Measurements from ENCODE around the gene PFKFB3. TPM values are rescaled to one million over a fixed set of nuclear protein-coding genes. Genes with fewer than 3 reads are reported as not detected.

PFKFB3 gene
- total and polyA plus RNA-seq, 4 donors = 11.4 to 234 (median 66.3) TPM

DNA sequence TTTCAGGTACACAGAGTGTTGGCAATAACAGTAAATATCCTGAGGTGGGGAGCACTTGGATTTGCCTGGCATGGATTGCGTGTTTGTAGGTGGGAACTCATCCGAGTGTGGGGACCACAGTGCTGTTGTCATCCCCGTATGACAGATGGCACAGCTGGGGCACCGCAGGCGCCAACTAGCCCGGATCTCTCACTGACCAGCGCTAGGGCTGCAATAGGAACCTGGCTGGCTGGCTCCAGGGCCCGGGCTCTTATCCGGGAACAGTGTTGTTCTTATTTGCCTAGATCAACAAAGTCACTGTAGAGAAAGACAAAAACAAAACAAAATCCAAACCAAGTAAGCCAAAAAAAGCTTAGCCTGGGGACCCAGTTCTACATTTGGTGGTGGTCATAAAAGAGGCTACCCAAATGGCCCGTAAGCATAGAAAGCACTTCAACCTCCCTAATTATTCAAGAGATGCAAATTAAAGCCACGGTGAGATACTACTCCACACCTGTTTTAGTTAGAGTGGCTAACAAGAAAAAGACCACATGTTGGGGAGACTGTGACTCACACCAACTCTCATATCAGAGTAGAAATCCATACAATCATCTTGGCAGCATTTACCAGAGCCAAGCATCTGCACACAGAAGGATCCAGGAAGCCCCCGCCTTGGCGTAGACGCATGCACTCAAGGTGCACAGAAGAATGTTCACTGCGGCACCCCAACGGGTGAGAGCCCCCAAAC, 27.2 kb upstream of the PFKFB3 start:
- no peaks in the 10 kb centered on the region for H3K9me3 ChIP-seq (ENCODE audit: control insufficient read depth in 4 of 4, insufficient read depth in 3 of 4, low read length in 3 of 4)
- H3K9ac ChIP-seq (ENCODE audit: insufficient read depth in 1 of 2, low read length in 2 of 2) = no peak overlapping the region
- H3K36me3 ChIP-seq (ENCODE audit: control insufficient read depth in 4 of 4, insufficient read depth in 4 of 4, low read length in 4 of 4) = no peaks in the 10 kb centered on the region
- TF ChIP-seq, protein P1, sequence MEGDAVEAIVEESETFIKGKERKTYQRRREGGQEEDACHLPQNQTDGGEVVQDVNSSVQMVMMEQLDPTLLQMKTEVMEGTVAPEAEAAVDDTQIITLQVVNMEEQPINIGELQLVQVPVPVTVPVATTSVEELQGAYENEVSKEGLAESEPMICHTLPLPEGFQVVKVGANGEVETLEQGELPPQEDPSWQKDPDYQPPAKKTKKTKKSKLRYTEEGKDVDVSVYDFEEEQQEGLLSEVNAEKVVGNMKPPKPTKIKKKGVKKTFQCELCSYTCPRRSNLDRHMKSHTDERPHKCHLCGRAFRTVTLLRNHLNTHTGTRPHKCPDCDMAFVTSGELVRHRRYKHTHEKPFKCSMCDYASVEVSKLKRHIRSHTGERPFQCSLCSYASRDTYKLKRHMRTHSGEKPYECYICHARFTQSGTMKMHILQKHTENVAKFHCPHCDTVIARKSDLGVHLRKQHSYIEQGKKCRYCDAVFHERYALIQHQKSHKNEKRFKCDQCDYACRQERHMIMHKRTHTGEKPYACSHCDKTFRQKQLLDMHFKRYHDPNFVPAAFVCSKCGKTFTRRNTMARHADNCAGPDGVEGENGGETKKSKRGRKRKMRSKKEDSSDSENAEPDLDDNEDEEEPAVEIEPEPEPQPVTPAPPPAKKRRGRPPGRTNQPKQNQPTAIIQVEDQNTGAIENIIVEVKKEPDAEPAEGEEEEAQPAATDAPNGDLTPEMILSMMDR (IDR thresholded peaks at IDR 0.05; ENCODE audit: control extremely low read depth, extremely low read depth) = no peak
- no peak overlapping the region for H3K4me3 ChIP-seq
- peaks cover 0 to 17% (median 9%) of the 10 kb centered on the region in 5 donors for H3K4me1 ChIP-seq (ENCODE audit: control insufficient read depth in 5 of 5, insufficient read depth in 5 of 5, low read length in 5 of 5)
- ATAC-seq (ENCODE audit: insufficient read depth, low FRiP score) (no peak), DNase-seq (no peak)
- no peaks in the 10 kb centered on the region for H3K27me3 ChIP-seq (ENCODE audit: control insufficient read depth in 3 of 3, insufficient read depth in 3 of 3, low read length in 2 of 3)
- no peak overlapping the region for H3K27ac ChIP-seq (ENCODE audit: low read depth in 1 of 2, low read length in 1 of 2)
- 86 to 89% methylated on average over 16 of the region's 16 CpGs for WGBS, 2 donors

DNA sequence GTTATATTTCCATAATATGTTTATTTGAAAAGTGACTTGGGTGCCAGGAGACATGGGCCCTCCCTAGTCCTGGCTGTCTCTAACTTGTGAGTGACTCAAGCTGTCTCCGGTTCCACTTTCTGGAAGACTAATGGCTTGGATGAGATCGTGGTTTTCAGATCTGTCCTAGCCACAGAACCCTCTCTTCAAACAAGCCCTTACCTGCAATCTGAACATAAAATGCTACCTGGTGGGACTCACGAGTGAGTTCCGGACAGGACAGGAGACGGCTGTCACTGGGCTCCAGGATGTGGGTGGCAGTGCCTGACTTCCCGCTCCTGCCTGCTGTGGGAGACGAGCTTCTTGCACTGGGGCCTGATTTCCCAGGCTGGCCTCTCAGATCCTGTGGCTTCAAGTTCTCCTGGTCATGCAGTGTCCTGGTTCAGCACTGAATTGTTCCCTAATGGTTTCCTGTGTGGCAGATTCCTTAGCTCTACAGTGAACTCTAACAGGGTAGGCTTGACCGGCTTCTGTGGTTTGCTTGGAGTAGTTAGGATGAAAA, 26.0 kb upstream of the PFKFB3 start:
- no peak for ATAC-seq (ENCODE audit: insufficient read depth, low FRiP score)
- WGBS, 2 donors = 37 to 54% methylated on average over 8 of the region's 8 CpGs
- no peak for DNase-seq
- H3K27me3 ChIP-seq (ENCODE audit: control insufficient read depth in 3 of 3, insufficient read depth in 3 of 3, low read length in 2 of 3) = no peaks in the 10 kb centered on the region
- no peaks in the 10 kb centered on the region for H3K9me3 ChIP-seq (ENCODE audit: control insufficient read depth in 4 of 4, insufficient read depth in 3 of 4, low read length in 3 of 4)
- no peak overlapping the region for H3K9ac ChIP-seq (ENCODE audit: insufficient read depth in 1 of 2, low read length in 2 of 2)
- H3K4me1 ChIP-seq (ENCODE audit: control insufficient read depth in 5 of 5, insufficient read depth in 5 of 5, low read length in 5 of 5) = peaks cover 0 to 17% (median 3%) of the 10 kb centered on the region in 5 donors
- TF ChIP-seq, protein P1 (IDR thresholded peaks at IDR 0.05; ENCODE audit: control extremely low read depth, extremely low read depth) = no peak
- peak overlapping the region in 1 of 2 donors; percentile 20 for H3K27ac ChIP-seq (ENCODE audit: low read depth in 1 of 2, low read length in 1 of 2)
- H3K4me3 ChIP-seq = no peak overlapping the region
- H3K36me3 ChIP-seq (ENCODE audit: control insufficient read depth in 4 of 4, insufficient read depth in 4 of 4, low read length in 4 of 4) = no peaks in the 10 kb centered on the region

DNA sequence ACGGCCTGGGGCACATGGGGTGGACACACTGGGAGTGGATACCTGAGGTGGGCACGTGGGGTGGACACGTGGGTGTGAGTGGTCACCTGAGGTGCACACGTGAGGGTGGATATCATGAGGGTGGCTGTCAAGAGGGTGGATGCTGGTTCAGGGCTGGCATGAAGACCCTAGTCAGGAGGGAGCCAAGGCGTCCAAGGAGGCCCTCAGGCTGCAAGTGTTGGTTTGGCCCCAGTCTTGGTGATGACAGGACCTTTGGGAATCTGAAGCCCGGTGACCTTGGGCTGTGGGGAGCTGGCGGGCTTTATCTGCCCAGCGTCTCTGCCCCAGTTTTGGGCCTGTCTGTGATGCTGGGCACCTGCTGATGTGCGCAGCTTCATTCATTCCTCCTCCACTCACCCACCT, 24.9 kb upstream of the PFKFB3 start:
- TF ChIP-seq, protein P1 (IDR thresholded peaks at IDR 0.05; ENCODE audit: control extremely low read depth, extremely low read depth) = no peak
- Histone ChIP-seq H3K9ac (ENCODE audit: insufficient read depth in 1 of 2, low read length in 2 of 2) (no peak overlapping the region), H3K4me3 (no peak overlapping the region), H3K4me1 (ENCODE audit: control insufficient read depth in 5 of 5, insufficient read depth in 5 of 5, low read length in 5 of 5) (peaks cover 0 to 17% (median 3%) of the 10 kb centered on the region in 5 donors), H3K9me3 (ENCODE audit: control insufficient read depth in 4 of 4, insufficient read depth in 3 of 4, low read length in 3 of 4) (no peaks in the 10 kb centered on the region), H3K27ac (ENCODE audit: low read depth in 1 of 2, low read length in 1 of 2) (no peak overlapping the region), H3K36me3 (ENCODE audit: control insufficient read depth in 4 of 4, insufficient read depth in 4 of 4, low read length in 4 of 4) (no peaks in the 10 kb centered on the region), H3K27me3 (ENCODE audit: control insufficient read depth in 3 of 3, insufficient read depth in 3 of 3, low read length in 2 of 3) (no peaks in the 10 kb centered on the region)
- 87 to 90% methylated on average over 9 of the region's 9 CpGs for WGBS, 2 donors
- no peak for ATAC-seq (ENCODE audit: insufficient read depth, low FRiP score)
- no peak for DNase-seq
